ENCODE measurements around the gene CYBA. TPM values are rescaled to one million over a fixed set of nuclear protein-coding genes. Genes with fewer than 3 reads are reported as not detected.

CYBA gene
- total and polyA plus RNA-seq, 9 of the 15 experiments (the other 6 are each of a cell fraction or from before 2014, with no cell fraction given) = 0.34 to 683 (median 93.0) TPM

DNA sequence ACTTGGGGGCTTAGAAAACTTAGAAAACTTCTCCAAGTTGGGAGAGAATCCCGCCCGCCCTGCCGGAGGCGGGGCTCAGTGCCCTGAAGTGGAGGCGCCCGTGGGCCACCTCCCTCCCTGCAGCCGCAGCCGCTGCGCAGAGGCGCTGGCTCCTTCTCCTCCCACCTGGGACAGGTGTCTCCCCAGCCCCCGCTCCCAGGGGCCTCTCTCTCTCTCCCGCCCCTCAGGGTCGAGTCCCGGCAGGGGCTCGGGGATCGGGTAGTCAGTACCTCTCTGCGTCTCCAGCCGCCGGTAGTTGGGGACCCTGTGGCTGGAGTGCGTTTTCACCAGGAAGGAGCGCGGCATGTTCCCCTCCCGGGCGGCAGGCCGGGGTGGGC, 35.2 kb upstream of the CYBA start (continued):
- TF ChIP-seq, protein P1, sequence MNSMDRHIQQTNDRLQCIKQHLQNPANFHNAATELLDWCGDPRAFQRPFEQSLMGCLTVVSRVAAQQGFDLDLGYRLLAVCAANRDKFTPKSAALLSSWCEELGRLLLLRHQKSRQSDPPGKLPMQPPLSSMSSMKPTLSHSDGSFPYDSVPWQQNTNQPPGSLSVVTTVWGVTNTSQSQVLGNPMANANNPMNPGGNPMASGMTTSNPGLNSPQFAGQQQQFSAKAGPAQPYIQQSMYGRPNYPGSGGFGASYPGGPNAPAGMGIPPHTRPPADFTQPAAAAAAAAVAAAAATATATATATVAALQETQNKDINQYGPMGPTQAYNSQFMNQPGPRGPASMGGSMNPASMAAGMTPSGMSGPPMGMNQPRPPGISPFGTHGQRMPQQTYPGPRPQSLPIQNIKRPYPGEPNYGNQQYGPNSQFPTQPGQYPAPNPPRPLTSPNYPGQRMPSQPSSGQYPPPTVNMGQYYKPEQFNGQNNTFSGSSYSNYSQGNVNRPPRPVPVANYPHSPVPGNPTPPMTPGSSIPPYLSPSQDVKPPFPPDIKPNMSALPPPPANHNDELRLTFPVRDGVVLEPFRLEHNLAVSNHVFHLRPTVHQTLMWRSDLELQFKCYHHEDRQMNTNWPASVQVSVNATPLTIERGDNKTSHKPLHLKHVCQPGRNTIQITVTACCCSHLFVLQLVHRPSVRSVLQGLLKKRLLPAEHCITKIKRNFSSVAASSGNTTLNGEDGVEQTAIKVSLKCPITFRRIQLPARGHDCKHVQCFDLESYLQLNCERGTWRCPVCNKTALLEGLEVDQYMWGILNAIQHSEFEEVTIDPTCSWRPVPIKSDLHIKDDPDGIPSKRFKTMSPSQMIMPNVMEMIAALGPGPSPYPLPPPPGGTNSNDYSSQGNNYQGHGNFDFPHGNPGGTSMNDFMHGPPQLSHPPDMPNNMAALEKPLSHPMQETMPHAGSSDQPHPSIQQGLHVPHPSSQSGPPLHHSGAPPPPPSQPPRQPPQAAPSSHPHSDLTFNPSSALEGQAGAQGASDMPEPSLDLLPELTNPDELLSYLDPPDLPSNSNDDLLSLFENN (IDR thresholded peaks at IDR 0.05; ENCODE audit: low read depth in 2 of 2, low read length in 2 of 2) = no peak
- TF ChIP-seq NR3C1 (CRISPR knock-in tag; IDR thresholded peaks at IDR 0.05) = no peak
- no peak for TF ChIP-seq ARID1B (IDR thresholded peaks at IDR 0.05)
- TF ChIP-seq, protein P2, sequence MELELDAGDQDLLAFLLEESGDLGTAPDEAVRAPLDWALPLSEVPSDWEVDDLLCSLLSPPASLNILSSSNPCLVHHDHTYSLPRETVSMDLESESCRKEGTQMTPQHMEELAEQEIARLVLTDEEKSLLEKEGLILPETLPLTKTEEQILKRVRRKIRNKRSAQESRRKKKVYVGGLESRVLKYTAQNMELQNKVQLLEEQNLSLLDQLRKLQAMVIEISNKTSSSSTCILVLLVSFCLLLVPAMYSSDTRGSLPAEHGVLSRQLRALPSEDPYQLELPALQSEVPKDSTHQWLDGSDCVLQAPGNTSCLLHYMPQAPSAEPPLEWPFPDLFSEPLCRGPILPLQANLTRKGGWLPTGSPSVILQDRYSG (tag; conservative IDR thresholded peaks at IDR 0.05; ENCODE audit: low read depth) = no peak
- no peak for TF ChIP-seq MXI1 (IDR thresholded peaks at IDR 0.05; ENCODE audit: low read depth, low read length)
- TF ChIP-seq ZSCAN29 (IDR thresholded peaks at IDR 0.05) = no peak
- TF ChIP-seq, protein P3, sequence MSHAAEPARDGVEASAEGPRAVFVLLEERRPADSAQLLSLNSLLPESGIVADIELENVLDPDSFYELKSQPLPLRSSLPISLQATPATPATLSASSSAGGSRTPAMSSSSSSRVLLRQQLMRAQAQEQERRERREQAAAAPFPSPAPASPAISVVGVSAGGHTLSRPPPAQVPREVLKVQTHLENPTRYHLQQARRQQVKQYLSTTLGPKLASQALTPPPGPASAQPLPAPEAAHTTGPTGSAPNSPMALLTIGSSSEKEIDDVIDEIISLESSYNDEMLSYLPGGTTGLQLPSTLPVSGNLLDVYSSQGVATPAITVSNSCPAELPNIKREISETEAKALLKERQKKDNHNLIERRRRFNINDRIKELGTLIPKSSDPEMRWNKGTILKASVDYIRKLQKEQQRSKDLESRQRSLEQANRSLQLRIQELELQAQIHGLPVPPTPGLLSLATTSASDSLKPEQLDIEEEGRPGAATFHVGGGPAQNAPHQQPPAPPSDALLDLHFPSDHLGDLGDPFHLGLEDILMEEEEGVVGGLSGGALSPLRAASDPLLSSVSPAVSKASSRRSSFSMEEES (CRISPR knock-in tag; IDR thresholded peaks at IDR 0.05) = no peak
- no peak for TF ChIP-seq HNRNPK (IDR thresholded peaks at IDR 0.05; ENCODE audit: low read depth, low read length, poor library complexity, severe bottlenecking)
- TF ChIP-seq EP300 (IDR thresholded peaks at IDR 0.05; ENCODE audit: low read length) = no peak
- TF ChIP-seq RBM39 (optimal IDR thresholded peaks at IDR 0.05; ENCODE audit: low read depth, low read length) = no peak
- 0 out of 2 replicates have a peak, but pooled peaks have one; percentile 61 for TF ChIP-seq ZBED1 (IDR thresholded peaks at IDR 0.05)
- no peak for TF ChIP-seq ZBTB17 (CRISPR knock-in tag; IDR thresholded peaks at IDR 0.05)
- no peak for TF ChIP-seq MYBL2 (IDR thresholded peaks at IDR 0.05; ENCODE audit: low read depth)
- no peak for TF ChIP-seq MYBL2 (CRISPR knock-in tag; IDR thresholded peaks at IDR 0.05; ENCODE audit: borderline replicate concordance)
- peak; percentile 48 to 55; a peak in 2 of 4 replicates for TF ChIP-seq MAZ (CRISPR knock-in tag; conservative IDR thresholded peaks at IDR 0.05 in 1 of 2, IDR thresholded peaks at IDR 0.05 in 1 of 2)
- no peak for TF ChIP-seq BACH1 (tag; IDR thresholded peaks at IDR 0.05)
- TF ChIP-seq, protein P4, sequence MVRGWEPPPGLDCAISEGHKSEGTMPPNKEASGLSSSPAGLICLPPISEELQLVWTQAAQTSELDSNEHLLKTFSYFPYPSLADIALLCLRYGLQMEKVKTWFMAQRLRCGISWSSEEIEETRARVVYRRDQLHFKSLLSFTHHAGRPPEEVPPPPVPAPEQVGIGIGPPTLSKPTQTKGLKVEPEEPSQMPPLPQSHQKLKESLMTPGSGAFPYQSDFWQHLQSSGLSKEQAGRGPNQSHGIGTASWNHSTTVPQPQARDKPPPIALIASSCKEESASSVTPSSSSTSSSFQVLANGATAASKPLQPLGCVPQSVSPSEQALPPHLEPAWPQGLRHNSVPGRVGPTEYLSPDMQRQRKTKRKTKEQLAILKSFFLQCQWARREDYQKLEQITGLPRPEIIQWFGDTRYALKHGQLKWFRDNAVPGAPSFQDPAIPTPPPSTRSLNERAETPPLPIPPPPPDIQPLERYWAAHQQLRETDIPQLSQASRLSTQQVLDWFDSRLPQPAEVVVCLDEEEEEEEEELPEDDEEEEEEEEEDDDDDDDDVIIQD (CRISPR knock-in tag; IDR thresholded peaks at IDR 0.05) = 0 out of 2 replicates have a peak, but pooled peaks have one; percentile 55
- TF ChIP-seq ZNF551 (CRISPR knock-in tag; IDR thresholded peaks at IDR 0.05) = no peak
- TF ChIP-seq, protein P5, sequence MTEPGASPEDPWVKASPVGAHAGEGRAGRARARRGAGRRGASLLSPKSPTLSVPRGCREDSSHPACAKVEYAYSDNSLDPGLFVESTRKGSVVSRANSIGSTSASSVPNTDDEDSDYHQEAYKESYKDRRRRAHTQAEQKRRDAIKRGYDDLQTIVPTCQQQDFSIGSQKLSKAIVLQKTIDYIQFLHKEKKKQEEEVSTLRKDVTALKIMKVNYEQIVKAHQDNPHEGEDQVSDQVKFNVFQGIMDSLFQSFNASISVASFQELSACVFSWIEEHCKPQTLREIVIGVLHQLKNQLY (CRISPR knock-in tag; conservative IDR thresholded peaks at IDR 0.05) = no peak
- TF ChIP-seq HDAC8 (tag; IDR thresholded peaks at IDR 0.05) = no peak
- no peak for TF ChIP-seq CC2D1A (IDR thresholded peaks at IDR 0.05)
